NCI-H526 treated with DMSO at 0.1 percent for 48 hours (cell line): Measurements from ENCODE around the gene SCGN.

Experiments
- DNase-seq: peaks from one replicate; lab custom pipeline; 2025; lab: John Stamatoyannopoulos, UW

SCGN gene

GRCh38 chr6:25686856-25687255, 34.8 kb downstream of the SCGN start:
- no peak for DNase-seq

- no peak for DNase-seq
Measured at GRCh38 chr6:25689966-25690365, 38.0 kb downstream of the SCGN start.

DNA sequence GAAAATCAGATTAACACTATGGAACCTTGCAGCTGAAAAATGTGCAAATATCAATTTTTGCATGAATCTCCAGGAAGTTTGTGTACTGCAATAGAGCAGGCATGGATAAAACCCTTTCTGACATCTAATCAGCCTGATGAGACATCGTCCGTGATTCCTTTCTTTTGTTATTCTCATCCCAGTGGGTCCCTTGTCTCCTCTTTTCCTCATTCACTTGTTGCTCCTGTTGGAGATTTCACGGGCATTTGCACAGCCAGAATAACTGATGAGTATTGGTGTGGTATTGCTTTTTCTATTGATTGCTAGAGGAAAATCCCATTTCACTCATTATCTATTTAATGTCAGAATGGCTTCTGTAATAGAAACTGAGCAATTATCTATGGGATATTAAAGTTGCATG, 39.9 kb downstream of the SCGN start:
- no peak for DNase-seq

DNA sequence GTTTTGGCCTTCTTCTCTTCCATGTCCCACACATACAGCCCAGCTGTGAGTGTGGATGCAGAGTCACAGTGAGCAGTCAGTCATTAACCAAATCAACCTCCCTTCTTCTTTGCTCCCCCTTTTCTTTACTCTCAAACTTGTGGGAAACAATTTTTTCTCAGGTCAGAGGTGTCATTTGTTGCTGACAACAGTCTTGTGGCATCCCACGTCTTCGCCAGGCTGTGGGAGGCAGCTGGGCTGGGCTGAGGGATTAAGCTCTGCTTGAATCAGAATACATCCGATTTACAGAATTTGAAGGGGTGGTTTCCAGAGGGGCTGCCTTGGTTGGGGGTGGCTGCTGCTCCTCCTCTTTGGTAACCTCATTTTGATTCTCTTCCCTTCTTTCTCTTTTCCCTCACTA, 40.5 kb downstream of the SCGN start:
- DNase-seq, result no peak

DNA sequence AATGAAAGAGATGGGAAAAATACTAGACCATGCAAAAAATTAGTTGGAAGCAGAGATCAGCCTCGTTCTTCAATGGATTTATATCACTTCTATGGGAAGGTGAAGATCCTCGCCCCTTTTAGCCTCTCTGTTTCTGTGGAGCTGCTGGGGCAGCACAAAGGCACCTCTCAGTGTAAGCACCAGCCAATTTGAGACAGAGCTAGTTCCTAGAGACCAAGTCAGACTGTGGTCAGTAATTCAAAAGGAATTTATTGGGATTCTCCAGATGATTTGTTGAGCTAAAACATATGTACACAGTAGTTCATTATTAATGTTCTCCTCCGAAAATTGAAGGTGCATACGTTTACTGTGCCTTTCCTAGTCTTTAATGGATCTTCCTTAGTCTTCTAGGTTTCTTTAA, 42.4 kb downstream of the SCGN start:
- DNase-seq, result no peak

GRCh38 chr6:25695671-25696070, 43.7 kb downstream of the SCGN start:
- no peak for DNase-seq

- DNase-seq, result no peak
Measured at GRCh38 chr6:25697537-25698340, 45.7 kb downstream of the SCGN start.

DNA sequence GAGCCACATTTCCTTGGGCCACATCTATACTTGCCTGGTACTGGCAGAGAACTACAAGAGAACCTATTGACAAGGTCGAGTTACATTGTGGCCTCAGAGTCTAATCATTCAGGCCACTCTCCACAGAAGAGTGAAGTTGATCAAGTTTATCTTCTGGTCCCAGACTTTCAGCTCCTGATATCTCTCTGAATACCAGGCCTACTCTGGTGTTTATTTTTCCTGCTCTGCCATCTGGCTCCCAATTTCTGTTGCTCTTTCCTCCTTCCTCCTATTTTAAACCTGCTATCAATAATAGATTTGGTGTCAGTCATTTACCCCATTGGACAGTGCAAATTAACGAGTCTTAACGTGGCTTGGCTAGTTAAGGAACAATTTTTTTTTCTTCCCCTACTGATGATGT, 46.6 kb downstream of the SCGN start:
- DNase-seq, result no peak

DNA sequence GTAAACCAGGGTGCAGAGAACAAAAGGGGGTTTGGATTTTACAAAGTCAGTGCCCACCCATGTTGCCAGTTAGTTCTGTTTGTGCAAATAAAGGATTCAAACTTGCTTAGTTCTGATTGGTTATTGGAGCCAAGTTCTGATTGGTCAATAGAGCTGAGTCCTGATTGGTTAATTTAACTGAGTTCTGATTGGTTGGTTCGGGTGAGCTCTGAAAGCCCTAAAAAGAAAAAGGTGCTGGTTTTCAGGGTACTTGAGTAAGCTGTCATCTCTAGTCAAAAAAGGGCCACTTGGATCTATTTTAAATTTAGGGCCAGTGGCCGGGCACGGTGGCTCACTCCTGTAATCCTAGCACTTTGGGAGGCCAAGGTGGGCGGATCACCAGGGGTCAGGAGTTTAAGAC, 47.6 kb downstream of the SCGN start:
- DNase-seq, result no peak

- no peak for DNase-seq
Measured at GRCh38 chr6:25700761-25701160, 48.7 kb downstream of the SCGN start.

DNA sequence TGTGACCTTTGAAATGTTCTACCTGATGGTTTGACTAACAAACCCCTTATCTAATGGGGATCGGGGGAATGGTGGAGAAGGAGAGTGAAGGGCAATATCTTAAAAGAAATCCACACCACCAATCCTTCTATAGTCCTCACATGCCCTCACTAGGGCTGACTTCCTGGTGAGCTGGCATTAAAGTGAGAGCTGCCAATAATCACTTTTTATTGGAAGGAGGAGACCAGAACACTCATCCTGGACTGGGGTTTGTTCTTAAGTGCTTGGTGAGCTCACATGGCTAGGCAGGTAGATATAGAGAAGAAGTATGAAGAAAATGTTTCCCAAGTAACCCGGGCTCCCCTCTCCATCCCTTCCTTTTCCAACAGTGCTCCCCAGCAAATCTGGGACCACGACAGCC, 49.8 kb downstream of the SCGN start:
- no peak for DNase-seq

GRCh38 chr6:25703005-25703404, 51.0 kb downstream of the SCGN start:
- no peak for DNase-seq

DNA sequence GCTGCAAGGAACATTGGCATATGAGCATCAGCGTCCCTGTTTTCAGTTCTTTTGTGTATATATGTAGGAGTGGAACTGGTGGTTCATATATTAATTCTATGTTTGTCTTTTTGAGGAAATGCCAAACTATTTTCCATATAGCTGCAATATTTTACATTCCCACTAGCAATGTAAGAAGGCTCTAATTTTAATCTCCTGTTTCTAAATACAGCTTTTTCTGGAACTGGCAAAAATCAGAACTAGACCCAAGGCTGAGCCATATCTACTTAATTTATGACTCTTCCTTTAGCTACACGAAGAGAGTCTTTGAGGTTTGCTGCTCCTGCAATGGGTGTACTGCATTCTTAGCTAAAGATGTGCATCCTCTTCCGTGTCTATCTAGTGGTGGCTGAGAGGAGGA, 52.0 kb downstream of the SCGN start:
- DNase-seq, result no peak

DNA sequence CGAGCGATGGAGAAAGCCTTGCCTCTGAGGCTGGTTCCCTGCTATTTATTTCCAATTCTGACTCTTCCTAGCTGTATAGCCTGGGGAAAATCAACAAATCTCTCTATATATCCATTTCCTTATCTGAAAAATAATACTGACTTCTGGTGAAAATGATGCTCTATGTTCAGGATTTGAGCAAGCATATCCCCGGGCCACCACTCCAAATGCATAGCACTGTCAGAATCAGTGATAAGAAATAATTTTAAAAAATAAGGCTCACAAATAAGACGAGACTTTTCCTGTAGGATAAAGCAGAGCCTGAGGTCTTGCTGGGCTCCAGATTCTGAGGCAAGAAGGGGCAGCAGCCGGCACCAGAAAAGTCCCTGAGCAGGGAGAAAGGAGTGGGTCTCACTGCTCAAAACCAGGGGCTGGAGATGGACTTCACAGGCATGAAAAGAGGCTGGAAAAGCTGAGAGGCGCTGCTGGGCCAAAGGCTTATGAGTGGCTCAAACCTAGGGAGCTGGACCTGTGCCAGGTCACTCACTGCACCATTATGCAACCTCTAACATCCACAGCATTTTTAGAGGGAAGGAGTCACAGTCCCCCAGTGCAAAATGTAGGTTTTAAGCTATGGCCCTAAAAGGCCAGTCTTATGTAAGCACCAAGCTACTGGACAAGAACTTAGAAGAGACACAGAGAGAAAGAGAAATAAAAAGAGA, 54.4 kb downstream of the SCGN start:
- no peak for DNase-seq

- no peak for DNase-seq
Measured at GRCh38 chr6:25709761-25710160, 57.7 kb downstream of the SCGN start.

- no peak for DNase-seq
Measured at GRCh38 chr6:25710287-25710686, 58.3 kb downstream of the SCGN start.

DNA sequence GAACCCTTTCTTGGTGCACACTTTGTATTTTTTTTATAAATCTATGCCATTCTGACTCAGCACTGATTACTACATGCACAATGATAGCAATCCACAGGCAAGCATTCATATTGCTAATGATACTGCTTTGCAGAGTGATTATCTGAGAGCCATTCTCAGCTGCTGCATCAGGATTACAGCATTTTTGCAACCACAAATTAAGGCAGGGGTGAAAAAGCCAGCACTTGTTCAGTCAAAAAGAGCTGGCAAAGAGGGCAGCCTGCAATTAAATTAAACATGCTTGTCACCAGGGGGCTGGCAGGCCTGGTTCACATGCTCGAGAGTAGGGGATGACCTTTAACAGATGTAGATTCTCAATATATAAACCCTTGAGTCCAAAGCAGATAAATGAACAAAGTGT, 61.8 kb downstream of the SCGN start:
- DNase-seq, result no peak

GRCh38 chr6:25714765-25715164, 62.8 kb downstream of the SCGN start:
- no peak for DNase-seq

DNA sequence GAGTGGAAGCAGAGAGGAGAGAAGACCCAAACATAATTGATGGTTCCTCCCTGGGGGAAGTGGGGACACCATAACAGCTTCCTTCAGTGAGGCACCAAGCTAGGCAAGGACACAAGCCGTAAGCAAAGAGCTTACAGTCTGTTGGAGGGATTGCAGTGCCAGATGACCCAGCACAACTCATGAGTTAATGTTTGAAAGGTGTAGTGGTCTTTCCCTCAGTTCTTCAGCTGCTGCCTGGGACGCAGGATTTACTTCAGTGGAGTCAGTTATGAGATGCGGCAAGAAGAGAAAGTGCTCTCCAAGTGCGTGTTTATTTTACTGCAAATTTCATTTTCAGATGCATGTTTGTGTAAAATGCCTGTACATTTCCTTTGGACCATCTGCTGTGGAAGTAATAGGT, 63.8 kb downstream of the SCGN start:
- DNase-seq, result no peak

DNA sequence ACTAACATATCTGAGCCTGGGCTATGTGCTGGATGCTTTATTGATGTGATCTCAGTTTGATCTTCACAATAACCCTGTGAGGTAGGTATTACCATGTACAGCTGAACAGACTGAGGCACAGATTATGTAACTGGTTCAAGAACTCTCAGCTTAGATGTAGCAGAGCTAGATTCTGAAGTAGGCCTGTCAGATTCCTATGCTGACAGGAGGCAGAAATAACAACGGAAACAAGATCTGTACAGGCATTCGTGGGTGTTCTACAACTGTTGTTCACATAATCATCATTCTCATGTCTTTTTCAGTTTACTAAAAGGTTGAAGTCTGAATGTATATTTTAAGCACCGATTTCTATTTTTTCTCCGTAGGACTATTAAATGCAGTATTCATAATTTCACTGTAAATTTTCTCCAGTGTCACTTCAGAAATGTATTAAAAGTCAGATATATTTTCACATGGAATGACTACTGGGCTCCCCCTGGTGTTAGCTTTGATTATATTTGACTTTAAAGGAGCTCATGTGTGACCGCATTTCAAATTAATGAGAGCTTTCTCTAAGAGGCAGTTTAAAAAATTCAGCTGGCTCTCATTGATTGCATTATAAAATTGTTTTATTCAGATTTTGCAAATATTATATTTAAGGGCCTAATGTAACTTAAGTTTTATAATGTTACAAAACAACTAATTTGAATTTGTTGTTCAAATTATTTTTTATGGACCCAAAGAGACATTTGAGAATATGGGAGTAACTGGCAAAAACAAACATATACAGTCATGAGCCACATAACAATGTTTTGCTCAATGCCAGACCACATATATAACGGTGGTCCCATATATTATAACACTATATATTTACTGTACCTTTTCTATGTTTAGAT, 66.1 kb downstream of the SCGN start:
- DNase-seq, result peak; percentile 55

DNA sequence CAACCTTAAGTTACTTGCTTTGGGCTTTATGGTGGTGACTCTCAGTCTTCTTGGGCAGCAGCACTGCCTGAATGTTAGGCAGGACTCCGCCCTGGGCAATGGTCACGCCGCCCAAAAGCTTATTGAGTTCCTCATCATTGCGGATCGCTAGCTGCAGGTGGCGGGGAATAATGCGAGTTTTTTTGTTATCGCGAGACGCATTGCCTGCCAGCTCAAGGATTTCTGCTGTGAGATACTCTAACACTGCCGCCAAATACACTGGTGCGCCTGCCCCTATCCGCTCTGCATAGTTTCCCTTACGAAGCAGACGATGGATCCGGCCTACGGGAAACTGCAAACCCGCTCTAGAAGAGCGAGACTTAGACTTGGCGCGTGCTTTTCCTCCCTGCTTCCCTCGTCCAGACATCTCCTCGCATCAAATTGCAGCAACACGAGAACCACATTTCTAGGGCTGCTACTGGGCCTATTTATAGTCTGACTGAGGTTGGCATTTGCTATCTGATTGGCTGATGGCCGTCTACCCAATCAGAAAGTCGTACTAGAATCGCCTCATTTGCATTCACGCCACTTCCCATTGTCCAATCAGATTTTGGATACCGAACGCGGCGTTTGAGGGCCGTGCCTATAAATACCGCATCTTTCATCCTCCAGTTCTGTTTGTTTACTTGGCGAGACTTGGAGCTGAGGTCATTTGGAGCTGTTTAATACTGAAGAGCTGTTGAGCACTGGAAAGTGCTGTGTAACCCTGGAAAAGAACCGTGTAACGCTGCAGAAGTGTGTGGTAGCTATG, 74.3 kb downstream of the SCGN start:
- no peak for DNase-seq

DNA sequence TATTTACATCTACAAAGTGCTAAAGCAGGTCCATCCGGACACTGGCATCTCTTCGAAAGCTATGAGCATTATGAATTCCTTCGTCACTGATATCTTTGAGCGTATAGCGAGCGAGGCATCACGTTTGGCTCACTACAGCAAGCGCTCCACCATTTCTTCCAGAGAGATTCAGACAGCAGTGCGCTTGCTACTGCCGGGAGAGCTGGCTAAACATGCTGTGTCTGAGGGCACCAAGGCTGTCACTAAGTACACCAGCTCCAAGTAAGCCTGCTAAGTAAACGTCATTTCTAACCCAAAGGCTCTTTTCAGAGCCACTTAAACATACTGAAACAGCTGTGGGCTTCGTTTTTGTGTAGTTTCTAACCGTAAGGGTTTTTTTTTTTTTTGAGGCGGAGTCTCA, 75.0 kb downstream of the SCGN start:
- DNase-seq, result no peak
